ENCODE results near the gene OR6N1. TPM values are rescaled to one million over a fixed set of nuclear protein-coding genes. Genes with fewer than 3 reads are reported as not detected.

OR6N1 gene
- total RNA-seq, 1 donor from 2014 or later: not detected

- DNase-seq: no peak
- Histone ChIP-seq H3K27ac (replicated peaks) (no peak overlapping the region), H3K4me1 (no peaks in the 10 kb centered on the region), H3K36me3 (no peaks in the 10 kb centered on the region), H3K9me3 (replicated peaks) (no peaks in the 10 kb centered on the region), H3K27me3 (ENCODE audit: low read depth) (no peaks in the 10 kb centered on the region), H3K4me3 (no peak overlapping the region)
- TF ChIP-seq CTCF (IDR thresholded peaks at IDR 0.05; ENCODE audit: borderline replicate concordance): no peak
- intact Hi-C loops (cut with micrococcal nuclease): no loop called here
Observed at GRCh38 chr1:158799689-158800088, 27.7 kb upstream of the OR6N1 start.

- Histone ChIP-seq H3K36me3 (no peaks in the 10 kb centered on the region), H3K4me1 (no peaks in the 10 kb centered on the region), H3K9me3 (replicated peaks) (no peaks in the 10 kb centered on the region), H3K27me3 (ENCODE audit: low read depth) (no peaks in the 10 kb centered on the region), H3K4me3 (no peak overlapping the region), H3K27ac (replicated peaks) (no peak overlapping the region)
- TF ChIP-seq CTCF (IDR thresholded peaks at IDR 0.05; ENCODE audit: borderline replicate concordance): no peak
- intact Hi-C loops (cut with micrococcal nuclease): no loop called here
- no peak for DNase-seq
Observed at GRCh38 chr1:158798531-158798930, 26.5 kb upstream of the OR6N1 start.

GRCh38 chr1:158794247-158794646 is 22.3 kb upstream of the OR6N1 start:
- H3K4me1 ChIP-seq: no peaks in the 10 kb centered on the region
- no peaks in the 10 kb centered on the region for H3K27me3 ChIP-seq (ENCODE audit: low read depth)
- DNase-seq: no peak
- no peak overlapping the region for H3K27ac ChIP-seq (replicated peaks)
- peaks cover 11% of the 10 kb centered on the region for H3K9me3 ChIP-seq (replicated peaks)
- intact Hi-C loops (cut with micrococcal nuclease): no loop called here
- H3K36me3 ChIP-seq: no peaks in the 10 kb centered on the region
- TF ChIP-seq CTCF (IDR thresholded peaks at IDR 0.05; ENCODE audit: borderline replicate concordance): no peak
- no peak overlapping the region for H3K4me3 ChIP-seq

- no peak overlapping the region for H3K4me3 ChIP-seq
- TF ChIP-seq CTCF (IDR thresholded peaks at IDR 0.05; ENCODE audit: borderline replicate concordance): no peak
- no peaks in the 10 kb centered on the region for H3K36me3 ChIP-seq
- H3K9me3 ChIP-seq (replicated peaks): peaks cover 13% of the 10 kb centered on the region
- H3K4me1 ChIP-seq: no peaks in the 10 kb centered on the region
- DNase-seq: no peak
- H3K27ac ChIP-seq (replicated peaks): no peak overlapping the region
- intact Hi-C loops (cut with micrococcal nuclease): no loop called here
- no peaks in the 10 kb centered on the region for H3K27me3 ChIP-seq (ENCODE audit: low read depth)
Observed at GRCh38 chr1:158793604-158794003, 21.6 kb upstream of the OR6N1 start.

GRCh38 chr1:158781104-158781503 is 9.1 kb upstream of the OR6N1 start, which contains the start of gene OR6N2:
Gene OR6N2, minus strand, starts transcription at chr1:158781204. Its CDS starts 3,569 bp downstream, at chr1:158777635.
- no peaks in the 10 kb centered on the region for H3K4me1 ChIP-seq
- no peaks in the 10 kb centered on the region for H3K9me3 ChIP-seq (replicated peaks)
- DNase-seq: no peak
- H3K27ac ChIP-seq (replicated peaks): no peak within 1 kb of the TSS
- no peak within 1 kb of the TSS for H3K4me3 ChIP-seq
- intact Hi-C loops (cut with micrococcal nuclease): no loop called here
- no peaks in the 10 kb centered on the region for H3K36me3 ChIP-seq
- no peaks in the 10 kb centered on the region for H3K27me3 ChIP-seq (ENCODE audit: low read depth)
- TF ChIP-seq CTCF (IDR thresholded peaks at IDR 0.05; ENCODE audit: borderline replicate concordance): no peak
